Upper lobe of left lung (tissue), 6 donors: ENCODE data around the gene VPS26B. TPM values are rescaled to one million over a fixed set of nuclear protein-coding genes. Genes with fewer than 3 reads are reported as not detected.

Experiments used
- ATAC-seq, 2 donors: fragments of 200-7000 bp; cut with Tn5 transposase; one replicate each; pipeline ENCODE4 v1.9.1; 2022; ENCODE audit warnings: mild to moderate bottlenecking in 2 of 2, moderate library complexity in 2 of 2; ENCODE audit not compliant: low FRiP score in 2 of 2
- DNase-seq, 2 donors: peaks; one replicate each; pipeline ENCODE4 v3.0.0-alpha.2; 2019 to 2020
- H3K27ac ChIP-seq, 4 donors: fragments of 200-600 bp; sonication (generic); one replicate each; pipeline ENCODE4 v1.5.1; 2016 to 2019
- H3K27me3 ChIP-seq, 4 donors: fragments of 200-600 bp; sonication (generic); one replicate each; pipeline ENCODE4 v1.5.1; 2017 to 2019
- H3K36me3 ChIP-seq, 4 donors: fragments of 200-600 bp; sonication (generic); one replicate each; pipeline ENCODE4 v1.5.1; 2016 to 2019
- H3K4me1 ChIP-seq, 4 donors: fragments of 200-600 bp; sonication (generic); one replicate each; pipeline ENCODE4 v1.5.1; 2018 to 2019
- H3K4me3 ChIP-seq, 4 donors: fragments of 200-600 bp; sonication (generic); one replicate each; pipeline ENCODE4 v1.5.1; 2017 to 2019; ENCODE audit warnings: mild to moderate bottlenecking in 2 of 4, moderate library complexity in 1 of 4
- H3K9me3 ChIP-seq, 4 donors: fragments of 200-600 bp; sonication (generic); one replicate each; pipeline ENCODE4 v1.5.1; 2018 to 2019
- EP300 ChIP-seq, 4 donors: sonication (generic); formaldehyde crosslinking; IDR thresholded peaks; one replicate each; pipeline ENCODE4 v1.5.1; 2017; ENCODE audit warnings: antibody characterized with exemption in 4 of 4, control low read depth in 2 of 4
- POLR2A ChIP-seq, 4 donors: fragments of 450-650 bp; IDR thresholded peaks; one replicate each; pipeline ENCODE4 v1.5.1; 2016 to 2017; ENCODE audit warnings: antibody characterized with exemption in 4 of 4, mild to moderate bottlenecking in 2 of 4
- POLR2AphosphoS5 ChIP-seq, 2 donors: sonication (generic); formaldehyde crosslinking; IDR thresholded peaks; one replicate each; pipeline ENCODE4 v1.5.1; 2017; ENCODE audit warnings: antibody characterized with exemption in 2 of 2
- WGBS, 2 donors: methylation state at CpG; one replicate each; pipeline ENCODE4 v1.1.5; 2017 to 2018; 5-methylcytosine and 5-hydroxymethylcytosine counted together
- total RNA-seq, 6 donors: library from RNA; depleted of rRNA in 4 of 6; stranded (reverse); fragments of >200 nt in 4 of 6; gene quantifications; one replicate each; pipeline versions ENCODE4 v1.1.0 to v1.2.1, GENCODE V29; 2016 to 2021
- TF ChIP-seq, protein P1 (sequence below), 6 experiments: fragments of 450-650 bp in 4 of 6; fragments of 200-600 bp in 2 of 6; sonication (generic) in 2 of 6; IDR thresholded peaks; one replicate each; pipeline ENCODE4 v1.5.1; 2016 to 2019; ENCODE audit warnings: antibody characterized with exemption in 6 of 6
- donor health status: DM: no; HTN: no; CAD: no; lungs with moderate emphysema.
- donor health status: DM: no; HTN: yes; CAD: no; lungs with severe emphysema.

VPS26B gene
- total RNA-seq, 6 donors from 2014 or later = 27.2 to 42.6 (median 35.8) TPM

DNA sequence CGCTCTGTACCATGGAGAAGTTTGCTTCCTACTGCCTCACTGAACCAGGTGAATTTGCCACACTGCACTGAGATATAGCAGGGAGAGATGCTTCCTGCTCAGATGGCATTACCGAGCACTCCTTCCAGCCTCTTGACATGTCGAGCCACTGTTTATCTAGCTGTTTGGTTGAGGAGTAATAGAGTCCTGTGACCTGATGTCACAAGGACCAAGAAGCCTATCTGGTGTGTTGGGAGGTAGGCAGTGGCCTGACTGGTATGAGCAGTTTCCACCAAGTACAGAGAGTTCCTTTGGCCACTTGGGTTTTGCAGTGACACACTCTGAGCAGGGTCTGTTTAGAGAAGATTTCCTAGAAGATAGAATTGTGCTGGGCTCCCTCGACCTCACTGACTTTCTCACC, 34.1 kb downstream of the VPS26B start:
- H3K27ac ChIP-seq = no peak overlapping the region
- H3K9me3 ChIP-seq = no peaks in the 10 kb centered on the region
- H3K4me3 ChIP-seq = no peak overlapping the region
- TF ChIP-seq POLR2A (IDR thresholded peaks at IDR 0.05) (no peak), POLR2AphosphoS5 (IDR thresholded peaks at IDR 0.05) (no peak), EP300 (IDR thresholded peaks at IDR 0.05) (peak in 1 of 4 donors; percentile 62)
- TF ChIP-seq, protein P1, sequence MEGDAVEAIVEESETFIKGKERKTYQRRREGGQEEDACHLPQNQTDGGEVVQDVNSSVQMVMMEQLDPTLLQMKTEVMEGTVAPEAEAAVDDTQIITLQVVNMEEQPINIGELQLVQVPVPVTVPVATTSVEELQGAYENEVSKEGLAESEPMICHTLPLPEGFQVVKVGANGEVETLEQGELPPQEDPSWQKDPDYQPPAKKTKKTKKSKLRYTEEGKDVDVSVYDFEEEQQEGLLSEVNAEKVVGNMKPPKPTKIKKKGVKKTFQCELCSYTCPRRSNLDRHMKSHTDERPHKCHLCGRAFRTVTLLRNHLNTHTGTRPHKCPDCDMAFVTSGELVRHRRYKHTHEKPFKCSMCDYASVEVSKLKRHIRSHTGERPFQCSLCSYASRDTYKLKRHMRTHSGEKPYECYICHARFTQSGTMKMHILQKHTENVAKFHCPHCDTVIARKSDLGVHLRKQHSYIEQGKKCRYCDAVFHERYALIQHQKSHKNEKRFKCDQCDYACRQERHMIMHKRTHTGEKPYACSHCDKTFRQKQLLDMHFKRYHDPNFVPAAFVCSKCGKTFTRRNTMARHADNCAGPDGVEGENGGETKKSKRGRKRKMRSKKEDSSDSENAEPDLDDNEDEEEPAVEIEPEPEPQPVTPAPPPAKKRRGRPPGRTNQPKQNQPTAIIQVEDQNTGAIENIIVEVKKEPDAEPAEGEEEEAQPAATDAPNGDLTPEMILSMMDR (IDR thresholded peaks at IDR 0.05) = no peak
- WGBS, 2 donors = 55 to 84% methylated on average over 4 of the region's 4 CpGs
- DNase-seq (peak in 1 of 2 donors; percentile 46), ATAC-seq (peak in 1 of 2 donors; percentile 60)
- H3K4me1 ChIP-seq = peaks cover 9 to 17% (median 14%) of the 10 kb centered on the region in 4 donors
- H3K27me3 ChIP-seq = no peaks in the 10 kb centered on the region
- peaks cover 12 to 69% (median 44%) of the 10 kb centered on the region in 4 donors for H3K36me3 ChIP-seq

DNA sequence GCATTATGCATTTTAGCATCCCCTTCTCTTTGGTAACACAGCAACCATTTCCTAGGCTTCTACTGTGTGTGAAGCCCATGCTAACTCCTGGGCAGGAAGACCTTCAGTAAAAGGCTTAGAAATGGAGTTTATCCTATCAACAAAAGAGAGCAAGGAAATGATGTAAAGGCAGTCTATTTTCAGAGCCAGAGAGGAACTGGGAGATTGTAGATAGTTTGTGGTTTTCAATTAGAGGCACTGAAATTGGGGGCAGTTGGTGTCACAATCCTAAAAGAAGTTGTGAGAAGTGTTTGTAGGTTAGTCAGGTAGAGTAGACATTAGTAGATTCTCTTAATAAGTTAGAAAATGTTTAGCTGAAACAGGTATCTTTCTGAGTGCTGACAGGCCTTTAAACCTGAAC, 36.0 kb downstream of the VPS26B start:
- ATAC-seq (no peak), DNase-seq (no peak)
- no peak for TF ChIP-seq POLR2A (IDR thresholded peaks at IDR 0.05)
- TF ChIP-seq POLR2AphosphoS5 (IDR thresholded peaks at IDR 0.05) = no peak
- no peak for TF ChIP-seq EP300 (IDR thresholded peaks at IDR 0.05)
- TF ChIP-seq, protein P1 (IDR thresholded peaks at IDR 0.05) = no peak
- Histone ChIP-seq H3K27me3 (no peaks in the 10 kb centered on the region), H3K27ac (no peak overlapping the region), H3K36me3 (peaks cover 12 to 84% (median 51%) of the 10 kb centered on the region in 4 donors), H3K9me3 (no peaks in the 10 kb centered on the region), H3K4me3 (no peak overlapping the region), H3K4me1 (peaks cover 0 to under 1% (median 0%) of the 10 kb centered on the region in 4 donors)

DNA sequence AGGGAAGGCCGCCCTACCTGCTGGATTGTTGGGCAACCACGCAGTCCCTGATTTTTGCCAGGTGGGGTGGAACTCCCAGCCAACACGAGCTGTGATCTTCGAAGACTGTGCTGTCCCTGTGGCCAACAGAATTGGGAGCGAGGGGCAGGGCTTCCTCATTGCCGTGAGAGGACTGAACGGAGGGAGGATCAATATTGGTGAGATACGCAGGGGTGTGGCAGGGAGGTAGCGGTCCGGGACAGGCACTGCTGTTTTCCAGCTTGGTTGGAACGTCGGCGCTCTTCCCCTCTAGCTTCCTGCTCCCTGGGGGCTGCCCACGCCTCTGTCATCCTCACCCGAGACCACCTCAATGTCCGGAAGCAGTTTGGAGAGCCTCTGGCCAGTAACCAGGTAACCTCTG, 36.5 kb downstream of the VPS26B start:
- Histone ChIP-seq H3K36me3 (peaks cover 12 to 85% (median 51%) of the 10 kb centered on the region in 4 donors), H3K4me1 (peaks cover 0 to 1% (median under 1%) of the 10 kb centered on the region in 4 donors), H3K27ac (no peak overlapping the region), H3K27me3 (no peaks in the 10 kb centered on the region), H3K4me3 (no peak overlapping the region), H3K9me3 (no peaks in the 10 kb centered on the region)
- 90 to 93% methylated on average over 16 of the region's 16 CpGs for WGBS, 2 donors
- no peak for ATAC-seq
- TF ChIP-seq EP300 (IDR thresholded peaks at IDR 0.05) (no peak), POLR2AphosphoS5 (IDR thresholded peaks at IDR 0.05) (no peak), POLR2A (IDR thresholded peaks at IDR 0.05) (no peak)
- TF ChIP-seq, protein P1 (IDR thresholded peaks at IDR 0.05) = no peak
- peak in 1 of 2 donors; percentile 13 for DNase-seq

DNA sequence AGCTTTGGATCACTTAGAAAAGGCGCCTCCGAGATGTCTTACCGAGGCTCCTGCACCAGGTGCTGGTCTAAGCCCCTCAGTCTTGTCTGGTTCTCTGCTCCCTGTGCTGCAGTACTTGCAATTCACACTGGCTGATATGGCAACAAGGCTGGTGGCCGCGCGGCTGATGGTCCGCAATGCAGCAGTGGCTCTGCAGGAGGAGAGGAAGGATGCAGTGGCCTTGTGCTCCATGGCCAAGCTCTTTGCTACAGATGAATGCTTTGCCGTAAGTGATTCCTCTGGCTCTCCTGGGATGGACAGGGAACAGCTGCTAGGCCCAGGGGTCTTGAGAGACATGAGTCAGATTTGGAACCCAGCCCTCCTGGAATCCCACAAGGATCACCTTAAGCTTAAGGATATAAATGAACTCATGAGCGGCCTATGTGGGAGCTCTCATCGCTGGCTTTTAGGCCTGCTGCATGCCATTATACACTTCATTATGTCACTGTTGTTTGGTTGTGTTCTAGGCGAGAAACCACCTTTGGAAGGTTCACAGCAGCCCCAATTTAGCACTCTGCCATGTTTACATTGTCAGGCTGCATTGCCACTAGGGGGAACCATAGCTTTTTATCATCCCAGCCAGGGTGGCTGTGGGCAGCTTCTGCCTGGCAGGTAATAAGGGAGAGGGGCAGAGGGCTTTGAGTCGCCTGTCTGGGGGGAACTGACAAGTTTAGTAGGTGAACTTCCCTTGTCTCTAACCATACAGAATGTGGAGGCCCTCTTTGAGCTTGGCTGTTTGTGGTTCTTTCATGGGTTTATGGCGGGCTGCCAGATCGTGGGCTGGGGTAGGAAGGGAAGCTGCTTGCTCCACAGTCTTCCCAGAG, 37.4 kb downstream of the VPS26B start:
- peaks cover 7 to 10% (median 8%) of the 10 kb centered on the region in 4 donors for H3K4me1 ChIP-seq
- H3K9me3 ChIP-seq = no peaks in the 10 kb centered on the region
- H3K4me3 ChIP-seq = no peak overlapping the region
- H3K27ac ChIP-seq = no peak overlapping the region
- 90 to 92% methylated on average over 13 to 14 of the region's 14 CpGs for WGBS, 2 donors
- peaks cover 12 to 83% (median 51%) of the 10 kb centered on the region in 4 donors for H3K36me3 ChIP-seq
- no peak for TF ChIP-seq POLR2AphosphoS5 (IDR thresholded peaks at IDR 0.05)
- TF ChIP-seq, protein P1 (IDR thresholded peaks at IDR 0.05) = peak in 4 of 6 experiments; percentile 20 to 27 (median 26)
- TF ChIP-seq EP300 (IDR thresholded peaks at IDR 0.05) = no peak
- TF ChIP-seq POLR2A (IDR thresholded peaks at IDR 0.05) = no peak
- peak in 1 of 2 donors; percentile 25 for ATAC-seq
- H3K27me3 ChIP-seq = no peaks in the 10 kb centered on the region
- DNase-seq = peak in 1 of 2 donors; percentile 64
